Measurements from ENCODE around the gene AMMECR1. TPM values are rescaled to one million over a fixed set of nuclear protein-coding genes. Genes with fewer than 3 reads are reported as not detected.

AMMECR1 gene
- total and polyA plus RNA-seq, 2 of the 8 experiments (the other 6 are each of a cell fraction or from before 2014, with no cell fraction given) = 10.2 to 21.2 TPM

DNA sequence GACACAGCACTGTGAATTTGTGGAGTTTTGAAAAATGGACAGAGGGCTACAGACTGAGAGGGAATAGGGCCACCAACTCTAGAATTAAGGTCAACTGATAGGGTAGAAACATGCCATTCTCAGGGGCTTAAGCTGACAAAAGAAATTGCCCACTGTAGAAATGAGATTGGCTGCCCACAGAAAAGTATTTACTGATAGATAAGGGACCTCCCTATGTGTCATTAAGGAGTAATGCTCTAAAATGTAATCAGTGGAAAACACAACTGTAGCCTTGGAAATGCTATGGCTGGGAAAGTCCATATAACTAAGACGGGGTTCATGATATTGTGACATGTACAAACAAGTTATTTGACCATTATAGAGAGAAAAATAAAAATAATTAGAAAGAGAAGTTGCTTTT, 45.4 kb upstream of the AMMECR1 start:
- FAIRE-seq (no peak), DNase-seq (ENCODE audit: low read depth in 1 of 2, low spot score in 2 of 2) (no peak)
- no peak overlapping the region for H2BK12ac ChIP-seq (ENCODE audit: low read depth, low read length)
- H2BK5ac ChIP-seq (ENCODE audit: low read depth, low read length) = no peak overlapping the region
- no peaks in the 10 kb centered on the region for H3K9me3 ChIP-seq (ENCODE audit: insufficient read depth in 2 of 2, low read depth in 1 of 2, low read length in 1 of 2)
- no peaks in the 10 kb centered on the region for H3K79me2 ChIP-seq (ENCODE audit: control insufficient read depth in 1 of 2, insufficient read depth in 2 of 2, low read length in 2 of 2)
- ChIA-PET POLR2A (ENCODE audit: partially characterized antibody) (no interaction called here), CTCF (ENCODE audit: partially characterized antibody) (no interaction called here)
- no peak overlapping the region for H3K4me3 ChIP-seq (ENCODE audit: extremely low read depth in 1 of 4, insufficient read depth in 2 of 4, low read depth in 3 of 4, low read length in 4 of 4)
- H3K4me1 ChIP-seq (replicated peaks in 1 of 4; ENCODE audit: control insufficient read depth in 3 of 4, insufficient read depth in 4 of 4, low read length in 3 of 4) = no peaks in the 10 kb centered on the region
- no peak overlapping the region for H2BK20ac ChIP-seq (ENCODE audit: low read length)
- H3K36me3 ChIP-seq (ENCODE audit: control insufficient read depth in 2 of 4, insufficient read depth in 4 of 4, low read length in 3 of 4) = no peaks in the 10 kb centered on the region
- no peak overlapping the region for H3K14ac ChIP-seq (ENCODE audit: insufficient read length)
- H3K27ac ChIP-seq (ENCODE audit: low read depth, low read length) = no peak overlapping the region
- H2BK15ac ChIP-seq (ENCODE audit: low read length) = no peak overlapping the region
- no peak overlapping the region for H3K23ac ChIP-seq (ENCODE audit: insufficient read length)
- H3K56ac ChIP-seq (replicated peaks; ENCODE audit: insufficient read length, low read depth, low read length) = no peak overlapping the region
- H4K8ac ChIP-seq (ENCODE audit: extremely low read depth, insufficient read depth, low read length) = no peak overlapping the region
- H3K27me3 ChIP-seq (replicated peaks in 1 of 4; ENCODE audit: control insufficient read depth in 3 of 4, extremely low read depth in 1 of 4, insufficient read depth in 3 of 4, low read length in 3 of 4) = no peaks in the 10 kb centered on the region
- no peak overlapping the region for H4K91ac ChIP-seq (replicated peaks; ENCODE audit: insufficient read length, low read length)
- H2AK5ac ChIP-seq (ENCODE audit: low read depth, low read length) = no peak overlapping the region
- no peak overlapping the region for H3K4ac ChIP-seq (replicated peaks; ENCODE audit: insufficient read length, low read depth, low read length)
- no peaks in the 10 kb centered on the region for H3K79me1 ChIP-seq (ENCODE audit: low read depth, low read length)
- 100% methylated on average over 1 of the region's 1 CpG; no CpG with 5 or more reads in 1 of the 2 experiments for WGBS, 2 experiments (ENCODE audit: extremely low coverage in 1 of 2, insufficient coverage in 1 of 2, insufficient read length in 1 of 2, insufficient replicate concordance in 2 of 2, low coverage in 1 of 2, low lambda C conversion rate in 2 of 2, missing lambda C conversion rate in 1 of 2)
- H2BK120ac ChIP-seq (replicated peaks; ENCODE audit: low read depth, low read length) = no peak overlapping the region
- H3K18ac ChIP-seq (ENCODE audit: extremely low read depth, low read length) = no peak overlapping the region
- H4K20me1 ChIP-seq (replicated peaks in 1 of 2; ENCODE audit: control insufficient read depth in 1 of 2, insufficient read depth in 2 of 2, low read length in 2 of 2) = no peaks in the 10 kb centered on the region
- H3K9ac ChIP-seq (replicated peaks in 1 of 4; ENCODE audit: extremely low read depth in 1 of 4, low read depth in 3 of 4, low read length in 3 of 4) = no peak overlapping the region
- no peaks in the 10 kb centered on the region for H3K23me2 ChIP-seq (ENCODE audit: low read depth, low read length)
- no peak overlapping the region for H2AFZ ChIP-seq (ENCODE audit: low read length)
- no peak overlapping the region for H3K4me2 ChIP-seq (ENCODE audit: insufficient read depth in 1 of 2, low read depth in 2 of 2, low read length in 2 of 2)
- no peak overlapping the region for H4K5ac ChIP-seq (ENCODE audit: insufficient read length, low read depth, low read length)
- no peak for TF ChIP-seq BRCA1 (IDR thresholded peaks at IDR 0.05; ENCODE audit: low read depth, low read length)
- no peak for TF ChIP-seq ZNF274 (IDR thresholded peaks at IDR 0.05; ENCODE audit: borderline replicate concordance, extremely low read depth, low read length)
- no peak for TF ChIP-seq POLR2A (IDR thresholded peaks at IDR 0.05; ENCODE audit: control extremely low read depth in 1 of 2, low read depth in 2 of 2, low read length in 2 of 2)
- no peak for TF ChIP-seq MAFK (IDR thresholded peaks at IDR 0.05; ENCODE audit: low read depth, low read length)
- no peak for TF ChIP-seq CHD2 (IDR thresholded peaks at IDR 0.05; ENCODE audit: low read length)
- no peak for TF ChIP-seq EZH2 (IDR thresholded peaks at IDR 0.05; ENCODE audit: low read depth, low read length, severe bottlenecking)
- TF ChIP-seq SUZ12 (IDR thresholded peaks at IDR 0.05; ENCODE audit: low read length) = no peak
- TF ChIP-seq, protein P1, sequence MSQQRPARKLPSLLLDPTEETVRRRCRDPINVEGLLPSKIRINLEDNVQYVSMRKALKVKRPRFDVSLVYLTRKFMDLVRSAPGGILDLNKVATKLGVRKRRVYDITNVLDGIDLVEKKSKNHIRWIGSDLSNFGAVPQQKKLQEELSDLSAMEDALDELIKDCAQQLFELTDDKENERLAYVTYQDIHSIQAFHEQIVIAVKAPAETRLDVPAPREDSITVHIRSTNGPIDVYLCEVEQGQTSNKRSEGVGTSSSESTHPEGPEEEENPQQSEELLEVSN (IDR thresholded peaks at IDR 0.05) = no peak
- no peak for TF ChIP-seq SIN3A (conservative IDR thresholded peaks at IDR 0.05 in 1 of 2, IDR thresholded peaks at IDR 0.05 in 1 of 2; ENCODE audit: low read depth in 1 of 2, low read length in 2 of 2)
- no peak for TF ChIP-seq TEAD4 (IDR thresholded peaks at IDR 0.05; ENCODE audit: low read depth, low read length)
- TF ChIP-seq NRF1 (IDR thresholded peaks at IDR 0.05; ENCODE audit: low read depth, low read length) = no peak
- TF ChIP-seq KDM1A (IDR thresholded peaks at IDR 0.05; ENCODE audit: borderline replicate concordance, low read length) = no peak
- TF ChIP-seq TCF12 (IDR thresholded peaks at IDR 0.05; ENCODE audit: low read depth, low read length) = no peak
- no peak for TF ChIP-seq BCL11A (IDR thresholded peaks at IDR 0.05; ENCODE audit: low read depth in 2 of 2, low read length in 2 of 2)
- no peak for TF ChIP-seq RBBP5 (IDR thresholded peaks at IDR 0.05; ENCODE audit: borderline replicate concordance, low read depth, low read length)
- no peak for TF ChIP-seq SIX5 (IDR thresholded peaks at IDR 0.05; ENCODE audit: low read depth, low read length)
